Left renal pelvis (tissue), 4 donors: ENCODE measurements around the gene GNAT2. TPM values are rescaled to one million over a fixed set of nuclear protein-coding genes. Genes with fewer than 3 reads are reported as not detected.

ENCODE experiments used
- DNase-seq, 4 donors: peaks; one replicate each; pipeline ENCODE4 v3.0.0-alpha.2; 2013; ENCODE audit warnings: low read depth in 4 of 4, low spot score in 3 of 4
- polyA plus RNA-seq, 4 donors: library from polyadenylated mRNA; unstranded; fragments of 120-200 nt; gene quantifications; one replicate each; pipeline ENCODE4 v1.2.1, GENCODE V29; 2013; ENCODE audit not compliant: insufficient read length in 4 of 4

Gene GNAT2
- polyA plus RNA-seq, 4 donors = not detected

- no peak for DNase-seq
Measured at GRCh38 chr1:109643385-109644230, 24.2 kb upstream of the GNAT2 start.

- DNase-seq = no peak
Measured at GRCh38 chr1:109642626-109643025, 23.2 kb upstream of the GNAT2 start.

- DNase-seq = no peak
Measured at GRCh38 chr1:109641861-109642260, 22.4 kb upstream of the GNAT2 start.

- no peak for DNase-seq
Measured at GRCh38 chr1:109641078-109641740, 21.8 kb upstream of the GNAT2 start.

- DNase-seq = no peak
Measured at GRCh38 chr1:109640285-109640865, 21.0 kb upstream of the GNAT2 start.

GRCh38 chr1:109639841-109640184 is 20.4 kb upstream of the GNAT2 start:
- DNase-seq = no peak

GRCh38 chr1:109639063-109639840 is 19.8 kb upstream of the GNAT2 start:
- DNase-seq = no peak

- DNase-seq = no peak
Measured at GRCh38 chr1:109637446-109637845, 18.0 kb upstream of the GNAT2 start.

GRCh38 chr1:109636201-109636952 is 17.0 kb upstream of the GNAT2 start:
- no peak for DNase-seq

GRCh38 chr1:109635862-109636200 is 16.4 kb upstream of the GNAT2 start:
- DNase-seq = no peak

GRCh38 chr1:109634771-109635750 is 15.6 kb upstream of the GNAT2 start:
- no peak for DNase-seq

GRCh38 chr1:109634292-109634691 is 14.9 kb upstream of the GNAT2 start:
- no peak for DNase-seq

GRCh38 chr1:109632671-109633346 is 13.4 kb upstream of the GNAT2 start:
- DNase-seq = no peak

- no peak for DNase-seq
Measured at GRCh38 chr1:109631513-109632505, 12.4 kb upstream of the GNAT2 start.

- DNase-seq = no peak
Measured at GRCh38 chr1:109630898-109631512, 11.6 kb upstream of the GNAT2 start.

- no peak for DNase-seq
Measured at GRCh38 chr1:109630081-109630897, 10.9 kb upstream of the GNAT2 start.
